Sigmoid colon (tissue), 7 donors: ENCODE results near the gene DCTN1. TPM values are rescaled to one million over a fixed set of nuclear protein-coding genes. Genes with fewer than 3 reads are reported as not detected.
"Not testable (repeated sequence)": the region's sequence is repeated elsewhere in the genome, so short reads cannot be mapped to it uniquely, and the experiment has no call there.

Experiments used
- DNase-seq: peaks from one replicate; pipeline ENCODE4 v3.0.0-alpha.2; 2019
- H3K27ac ChIP-seq, 4 donors: fragments of 200-600 bp; sonication (generic); one replicate each; pipeline ENCODE4 v1.5.1; 2016 to 2019; ENCODE audit warnings: mild to moderate bottlenecking in 1 of 4
- H3K27me3 ChIP-seq, 3 donors: fragments of 200-600 bp; sonication (generic); one replicate each; pipeline ENCODE4 v1.5.1; 2019; ENCODE audit warnings: mild to moderate bottlenecking in 1 of 3
- H3K36me3 ChIP-seq, 4 donors: fragments of 200-600 bp; sonication (generic); one replicate each; pipeline ENCODE4 v1.5.1; 2016 to 2019
- H3K4me1 ChIP-seq, 4 donors: fragments of 200-600 bp; sonication (generic); one replicate each; pipeline ENCODE4 v1.5.1; 2017 to 2019
- H3K4me3 ChIP-seq, 4 donors: fragments of 200-600 bp; sonication (generic); one replicate each; pipeline ENCODE4 v1.5.1; 2017 to 2019; ENCODE audit warnings: mild to moderate bottlenecking in 2 of 4, moderate library complexity in 1 of 4
- H3K9me3 ChIP-seq, 4 donors: fragments of 200-600 bp in 3 of 4; sonication (generic) in 3 of 4; one replicate each; pipeline versions ENCODE4 v1.5.1 to v1.6.1; 2013 to 2019
- EP300 ChIP-seq, 4 donors: sonication (generic); formaldehyde crosslinking; IDR thresholded peaks; one replicate each; pipeline ENCODE4 v1.6.1; 2017; ENCODE audit warnings: antibody characterized with exemption in 4 of 4
- POLR2A ChIP-seq, 2 donors: fragments of 450-650 bp; IDR thresholded peaks; one replicate each; pipeline ENCODE4 v1.6.1; 2016; ENCODE audit warnings: antibody characterized with exemption in 2 of 2, mild to moderate bottlenecking in 2 of 2, moderate library complexity in 2 of 2
- POLR2AphosphoS5 ChIP-seq, 4 donors: sonication (generic); formaldehyde crosslinking; IDR thresholded peaks; one replicate each; pipeline ENCODE4 v1.6.1; 2017; ENCODE audit warnings: antibody characterized with exemption in 4 of 4
- WGBS, 2 donors: extraction: QIAGEN DNeasy Blood & Tissue Kit; methylation state at CpG; one replicate each; pipeline ENCODE4 v1.1.7; 2013; 5-methylcytosine and 5-hydroxymethylcytosine counted together
- intact Hi-C: fragments of 100-400 bp; cut with DNase I; formaldehyde crosslinking; loops from one replicate; pipeline ENCODE4 v1.15.1; 2023
- polyA plus RNA-seq, 3 donors: library from polyadenylated mRNA; stranded (reverse); fragments of 200-250 nt; gene quantifications; one replicate each; pipeline ENCODE4 v1.2.3, GENCODE V29; 2013
- total RNA-seq, 4 donors: library from RNA; depleted of rRNA; stranded (reverse); fragments of >200 nt; gene quantifications; one replicate each; pipeline ENCODE4 v1.1.0, GENCODE V29; 2016
- TF ChIP-seq, protein P1 (sequence below), 4 experiments: fragments of 450-650 bp in 3 of 4; fragments of 200-600 bp in 1 of 4; IDR thresholded peaks; one replicate each; pipeline ENCODE4 v1.5.1; 2016 to 2019; ENCODE audit warnings: antibody characterized with exemption in 4 of 4, mild to moderate bottlenecking in 3 of 4, moderate library complexity in 2 of 4
- donor health status: healthy with polysubstance abuse.
- donor health status: Bipolar disorder and iron deficiency.
- donor health status: healthy.

DCTN1 gene
- total and polyA plus RNA-seq, 7 donors: 67.3 to 137 (median 99.2) TPM

- Histone ChIP-seq H3K36me3 (peaks cover 0 to 14% (median 0%) of the 10 kb centered on the region in 4 donors), H3K27me3 (no peaks in the 10 kb centered on the region)
- WGBS, 2 donors: 0% methylated on average over 57 of the region's 57 CpGs
Measured at GRCh38 chr2:74421221-74421870, 41.2 kb upstream of the DCTN1 start, which contains the start of the genes C2orf81 and WDR54. TSS of gene C2orf81 (minus strand) at chr2:74421619. CDS start at chr2:74421560, 59 bp downstream. TSS of gene WDR54 (plus strand) at chr2:74421730. CDS start at chr2:74422154, 424 bp downstream.

DNA sequence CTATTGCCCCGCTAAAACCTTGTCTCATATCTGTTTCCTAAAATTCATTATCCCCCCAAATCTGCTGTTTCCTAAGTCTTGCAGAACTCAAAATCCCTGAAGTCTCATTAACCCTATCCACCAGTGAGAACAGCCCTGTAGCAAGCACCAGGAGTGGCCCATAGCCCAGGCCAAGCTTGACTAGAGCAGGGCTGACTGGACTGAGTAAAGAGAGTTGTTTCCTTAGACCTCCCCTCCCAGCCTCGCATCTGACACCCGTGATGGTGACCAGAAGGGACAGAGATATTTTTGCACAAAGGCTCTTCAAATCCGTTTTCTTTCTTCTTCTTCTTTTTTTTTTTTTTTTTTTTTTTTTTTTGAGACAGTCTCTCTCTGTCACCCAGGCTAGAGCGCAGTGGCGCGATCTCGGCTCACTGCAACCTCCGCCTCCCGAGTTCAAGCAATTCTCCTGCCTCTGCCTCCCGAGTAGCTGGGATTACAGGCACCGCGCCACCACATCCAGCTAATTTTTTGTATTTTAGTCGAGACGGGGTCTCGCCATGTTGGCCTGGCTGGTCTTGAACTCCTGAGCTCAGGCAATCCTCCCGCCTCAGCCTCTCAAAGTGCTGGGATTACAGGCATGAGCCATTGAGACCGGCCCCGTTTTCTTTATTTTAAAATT, 40.5 kb upstream of the DCTN1 start:
- H3K36me3 ChIP-seq, H3K27me3 ChIP-seq, H3K9me3 ChIP-seq: not testable (repeated sequence)
- DNase-seq: peak; percentile 55
- peaks cover 0 to 24% (median 15%) of the 10 kb centered on the region in 4 donors for H3K4me1 ChIP-seq
- peak overlapping the region in 3 of 4 donors; percentile 74 to 77 (median 75) for H3K27ac ChIP-seq
- peak overlapping the region in 3 of 4 donors; percentile 69 to 71 (median 69) for H3K4me3 ChIP-seq
- intact Hi-C loops: loop anchor here (2.0 kb wide), 1 partner anchor 34 kb away; the partner anchor contains the start of gene INO80B
- WGBS, 2 donors: 65 to 78% methylated on average over 19 of the region's 19 CpGs

More at GRCh38 chr2:74421221-74421870, 41.2 kb upstream of the DCTN1 start, which contains the start of the genes C2orf81 and WDR54:
- intact Hi-C loops: loop anchor here (2.0 kb wide), 1 partner anchor 33 kb away; the partner anchor contains the start of gene INO80B
- H3K9me3 ChIP-seq: no peaks in the 10 kb centered on the region
- TF ChIP-seq, protein P1, sequence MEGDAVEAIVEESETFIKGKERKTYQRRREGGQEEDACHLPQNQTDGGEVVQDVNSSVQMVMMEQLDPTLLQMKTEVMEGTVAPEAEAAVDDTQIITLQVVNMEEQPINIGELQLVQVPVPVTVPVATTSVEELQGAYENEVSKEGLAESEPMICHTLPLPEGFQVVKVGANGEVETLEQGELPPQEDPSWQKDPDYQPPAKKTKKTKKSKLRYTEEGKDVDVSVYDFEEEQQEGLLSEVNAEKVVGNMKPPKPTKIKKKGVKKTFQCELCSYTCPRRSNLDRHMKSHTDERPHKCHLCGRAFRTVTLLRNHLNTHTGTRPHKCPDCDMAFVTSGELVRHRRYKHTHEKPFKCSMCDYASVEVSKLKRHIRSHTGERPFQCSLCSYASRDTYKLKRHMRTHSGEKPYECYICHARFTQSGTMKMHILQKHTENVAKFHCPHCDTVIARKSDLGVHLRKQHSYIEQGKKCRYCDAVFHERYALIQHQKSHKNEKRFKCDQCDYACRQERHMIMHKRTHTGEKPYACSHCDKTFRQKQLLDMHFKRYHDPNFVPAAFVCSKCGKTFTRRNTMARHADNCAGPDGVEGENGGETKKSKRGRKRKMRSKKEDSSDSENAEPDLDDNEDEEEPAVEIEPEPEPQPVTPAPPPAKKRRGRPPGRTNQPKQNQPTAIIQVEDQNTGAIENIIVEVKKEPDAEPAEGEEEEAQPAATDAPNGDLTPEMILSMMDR (IDR thresholded peaks at IDR 0.05): no peak
- peak; percentile 35 to 77 (median 65) for TF ChIP-seq POLR2AphosphoS5 (IDR thresholded peaks at IDR 0.05)
- TF ChIP-seq EP300 (IDR thresholded peaks at IDR 0.05): no peak
- TF ChIP-seq POLR2A (IDR thresholded peaks at IDR 0.05): peak in 1 of 2 donors; percentile 17
- peaks cover 0 to 19% (median 10%) of the 10 kb centered on the region in 4 donors for H3K4me1 ChIP-seq
- peak within 1 kb of the TSS; percentile 63 to 71 (median 69) for H3K4me3 ChIP-seq
- H3K27ac ChIP-seq: peak within 1 kb of the TSS; percentile 69 to 77 (median 74)
- DNase-seq: peak; percentile 92

DNA sequence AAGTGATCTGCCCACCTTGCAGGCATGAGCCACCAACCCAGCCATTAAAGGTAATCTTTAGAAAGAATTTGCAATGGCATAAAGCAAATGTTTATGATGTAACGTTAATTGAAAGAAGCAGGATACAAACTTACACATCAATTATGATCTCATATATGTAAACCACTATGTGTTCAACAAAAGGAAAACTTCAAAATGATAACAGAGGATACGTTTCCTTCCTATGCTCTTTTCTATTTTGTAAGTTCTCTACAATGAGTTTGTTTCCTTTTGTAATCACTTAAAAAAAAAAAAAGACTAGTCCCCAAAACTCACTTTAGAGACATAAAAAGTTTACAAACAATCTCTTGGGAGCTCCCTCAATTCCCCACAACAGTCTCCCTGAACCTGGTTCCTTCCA, 39.9 kb upstream of the DCTN1 start:
- Histone ChIP-seq H3K4me1 (peaks cover 0 to 29% (median 18%) of the 10 kb centered on the region in 4 donors), H3K4me3 (no peak overlapping the region), H3K27ac (no peak overlapping the region), H3K9me3 (no peaks in the 10 kb centered on the region), H3K27me3 (no peaks in the 10 kb centered on the region), H3K36me3 (peaks cover 0 to under 1% (median 0%) of the 10 kb centered on the region in 4 donors)
- WGBS, 2 donors: 67 to 68% methylated on average over 2 of the region's 2 CpGs
- TF ChIP-seq, protein P1 (IDR thresholded peaks at IDR 0.05): no peak
- TF ChIP-seq EP300 (IDR thresholded peaks at IDR 0.05) (no peak), POLR2A (IDR thresholded peaks at IDR 0.05) (no peak), POLR2AphosphoS5 (IDR thresholded peaks at IDR 0.05) (no peak)
- no peak for DNase-seq
- intact Hi-C loops: loop anchor here (2.0 kb wide), 1 partner anchor 35 kb away; the partner anchor contains the start of gene INO80B

- H3K36me3 ChIP-seq: no peaks in the 10 kb centered on the region
- H3K27me3 ChIP-seq: no peaks in the 10 kb centered on the region
- TF ChIP-seq POLR2A (IDR thresholded peaks at IDR 0.05) (no peak), EP300 (IDR thresholded peaks at IDR 0.05) (no peak), POLR2AphosphoS5 (IDR thresholded peaks at IDR 0.05) (no peak)
- TF ChIP-seq, protein P1 (IDR thresholded peaks at IDR 0.05): no peak
- no peak for DNase-seq
- peaks cover 0 to 36% (median 24%) of the 10 kb centered on the region in 4 donors for H3K4me1 ChIP-seq
- 64 to 77% methylated on average over 1 of the region's 1 CpG for WGBS, 2 donors
- H3K9me3 ChIP-seq: no peaks in the 10 kb centered on the region
- no peak overlapping the region for H3K27ac ChIP-seq
- intact Hi-C loops: no loop called here
- H3K4me3 ChIP-seq: no peak overlapping the region
Measured at GRCh38 chr2:74419345-74419744, 39.2 kb upstream of the DCTN1 start.

- TF ChIP-seq, protein P1 (IDR thresholded peaks at IDR 0.05): no peak
- TF ChIP-seq POLR2A (IDR thresholded peaks at IDR 0.05): no peak
- TF ChIP-seq POLR2AphosphoS5 (IDR thresholded peaks at IDR 0.05): no peak
- TF ChIP-seq EP300 (IDR thresholded peaks at IDR 0.05): no peak
- no peaks in the 10 kb centered on the region for H3K9me3 ChIP-seq
- no peak overlapping the region for H3K27ac ChIP-seq
- intact Hi-C loops: no loop called here
- H3K36me3 ChIP-seq: no peaks in the 10 kb centered on the region
- WGBS, 2 donors: 88 to 89% methylated on average over 27 of the region's 27 CpGs
- no peak overlapping the region for H3K4me3 ChIP-seq
- no peak for DNase-seq
- H3K27me3 ChIP-seq: no peaks in the 10 kb centered on the region
- H3K4me1 ChIP-seq: peaks cover 0 to 38% (median 29%) of the 10 kb centered on the region in 4 donors
Measured at GRCh38 chr2:74418312-74418711, 38.2 kb upstream of the DCTN1 start.
